ENCODE measurements around the gene RSPO3. TPM values are rescaled to one million over a fixed set of nuclear protein-coding genes. Genes with fewer than 3 reads are reported as not detected.
A peak's percentile ranks its signal among the peaks of the same experiment; 100 is the strongest.
"Not testable (repeated sequence)": the region's sequence is repeated elsewhere in the genome, so short reads cannot be mapped to it uniquely, and the experiment has no call there.

RSPO3 gene
- total RNA-seq = 0.92 TPM
- long read RNA-seq = 0 reads

- intact Hi-C loops (cut with DNase I) = no loop called here
- DNase-seq (ENCODE audit: missing footprints) (peak; percentile 63), ATAC-seq (no peak)
These were observed at the start of gene RSPO3 for GRCh38 chr6:127118298-127119101. Gene RSPO3 (plus strand): TSS chr6:127118671. CDS start chr6:127119193, 522 bp downstream.

- ATAC-seq (no peak), DNase-seq (ENCODE audit: missing footprints) (no peak)
- intact Hi-C loops (cut with DNase I) = no loop called here
These were observed 48.7 kb upstream of the RSPO3 start for GRCh38 chr6:127069659-127070279.

GRCh38 chr6:127073222-127073621, 45.2 kb upstream of the RSPO3 start:
- ATAC-seq (no peak), DNase-seq (ENCODE audit: missing footprints) (no peak)
- intact Hi-C loops (cut with DNase I) = no loop called here

GRCh38 chr6:127076466-127076865, 42.0 kb upstream of the RSPO3 start:
- DNase-seq (ENCODE audit: missing footprints) = no peak
- intact Hi-C loops (cut with DNase I) = no loop called here
- no peak for ATAC-seq

- no peak for ATAC-seq
- intact Hi-C loops (cut with DNase I) = no loop called here
- no peak for DNase-seq (ENCODE audit: missing footprints)
These were observed 40.6 kb upstream of the RSPO3 start for GRCh38 chr6:127077886-127078285.

GRCh38 chr6:127078669-127079068, 39.8 kb upstream of the RSPO3 start:
- no peak for ATAC-seq
- intact Hi-C loops (cut with DNase I) = no loop called here
- no peak for DNase-seq (ENCODE audit: missing footprints)

GRCh38 chr6:127079681-127080080, 38.8 kb upstream of the RSPO3 start:
- no peak for DNase-seq (ENCODE audit: missing footprints)
- ATAC-seq = peak; percentile 44
- intact Hi-C loops (cut with DNase I) = no loop called here

- intact Hi-C loops (cut with DNase I) = no loop called here
- ATAC-seq = no peak
- DNase-seq (ENCODE audit: missing footprints) = no peak
These were observed 38.4 kb upstream of the RSPO3 start for GRCh38 chr6:127080081-127080480.

GRCh38 chr6:127083231-127083962, 35.1 kb upstream of the RSPO3 start:
- ATAC-seq = no peak
- intact Hi-C loops (cut with DNase I) = no loop called here

GRCh38 chr6:127083963-127084310, 34.5 kb upstream of the RSPO3 start:
- intact Hi-C loops (cut with DNase I) = no loop called here
- DNase-seq (ENCODE audit: missing footprints) (no peak), ATAC-seq (no peak)

More at GRCh38 chr6:127083231-127083962, 35.1 kb upstream of the RSPO3 start:
- no peak for DNase-seq (ENCODE audit: missing footprints)

- peak; percentile 26 for ATAC-seq
- no peak for DNase-seq (ENCODE audit: missing footprints)
- intact Hi-C loops (cut with DNase I) = no loop called here
These were observed 33.3 kb upstream of the RSPO3 start for GRCh38 chr6:127085181-127085580.

- ATAC-seq = no peak
- no peak for DNase-seq (ENCODE audit: missing footprints)
- intact Hi-C loops (cut with DNase I) = no loop called here
These were observed 28.4 kb upstream of the RSPO3 start for GRCh38 chr6:127090051-127090450.

- DNase-seq (ENCODE audit: missing footprints) (no peak), ATAC-seq (no peak)
- intact Hi-C loops (cut with DNase I) = no loop called here
These were observed 26.0 kb upstream of the RSPO3 start for GRCh38 chr6:127092466-127092865.

- DNase-seq (ENCODE audit: missing footprints) (no peak), ATAC-seq (no peak)
- intact Hi-C loops (cut with DNase I) = no loop called here
These were observed 23.7 kb upstream of the RSPO3 start for GRCh38 chr6:127094791-127095190.

- intact Hi-C loops (cut with DNase I) = no loop called here
- ATAC-seq = no peak
These were observed 22.3 kb upstream of the RSPO3 start for GRCh38 chr6:127096167-127096566.

GRCh38 chr6:127097442-127097841, 21.0 kb upstream of the RSPO3 start:
- ATAC-seq; DNase-seq (ENCODE audit: missing footprints); intact Hi-C loops (cut with DNase I): not testable (repeated sequence)

More at GRCh38 chr6:127096167-127096566, 22.3 kb upstream of the RSPO3 start:
- no peak for DNase-seq (ENCODE audit: missing footprints)

- ATAC-seq = no peak
- DNase-seq (ENCODE audit: missing footprints) = no peak
- intact Hi-C loops (cut with DNase I) = no loop called here
These were observed 17.8 kb upstream of the RSPO3 start for GRCh38 chr6:127100510-127101140.

- no peak for DNase-seq (ENCODE audit: missing footprints)
- intact Hi-C loops (cut with DNase I) = no loop called here
- no peak for ATAC-seq
These were observed 16.2 kb upstream of the RSPO3 start for GRCh38 chr6:127102299-127102698.

GRCh38 chr6:127102859-127103258, 15.6 kb upstream of the RSPO3 start:
- DNase-seq (ENCODE audit: missing footprints) (no peak), ATAC-seq (no peak)
- intact Hi-C loops (cut with DNase I) = no loop called here

All from Right ventricle myocardium inferior (tissue), 1 donor.